ENCODE measurements around the gene FAM117B.
A peak's percentile ranks its signal among the peaks of the same experiment; 100 is the strongest.

FAM117B gene

GRCh38 chr2:202634556-202635427 is at the start of gene FAM117B:
Gene FAM117B, plus strand, starts transcription at chr2:202634969. Its CDS starts 219 bp downstream, at chr2:202635188.
- peak; percentile 99 for DNase-seq

- peak; percentile 93 for DNase-seq
Observed at GRCh38 chr2:202588647-202589581, 45.9 kb upstream of the FAM117B start.

GRCh38 chr2:202589582-202589949 is 45.2 kb upstream of the FAM117B start:
- no peak for DNase-seq

- no peak for DNase-seq
Observed at GRCh38 chr2:202592566-202592965, 42.2 kb upstream of the FAM117B start.

- no peak for DNase-seq
Observed at GRCh38 chr2:202599105-202599504, 35.7 kb upstream of the FAM117B start.

- no peak for DNase-seq
Observed at GRCh38 chr2:202599911-202600310, 34.9 kb upstream of the FAM117B start.

- no peak for DNase-seq
Observed at GRCh38 chr2:202604699-202605098, 30.1 kb upstream of the FAM117B start.

GRCh38 chr2:202605174-202605573 is 29.6 kb upstream of the FAM117B start:
- DNase-seq = no peak

GRCh38 chr2:202608142-202608852 is 26.5 kb upstream of the FAM117B start:
- DNase-seq = peak; percentile 53

- peak; percentile 26 for DNase-seq
Observed at GRCh38 chr2:202609381-202610145, 25.2 kb upstream of the FAM117B start.

GRCh38 chr2:202610380-202610779 is 24.4 kb upstream of the FAM117B start:
- DNase-seq = no peak

GRCh38 chr2:202612145-202612544 is 22.6 kb upstream of the FAM117B start:
- no peak for DNase-seq

GRCh38 chr2:202613479-202613878 is 21.3 kb upstream of the FAM117B start:
- DNase-seq = no peak

GRCh38 chr2:202624133-202624532 is 10.6 kb upstream of the FAM117B start:
- no peak for DNase-seq

GRCh38 chr2:202627042-202627441 is 7.7 kb upstream of the FAM117B start:
- DNase-seq = no peak

- no peak for DNase-seq
Observed at GRCh38 chr2:202628646-202629198, 6.0 kb upstream of the FAM117B start.

GRCh38 chr2:202632682-202633290 is 2.0 kb upstream of the FAM117B start:
- peak; percentile 77 for DNase-seq

- DNase-seq = no peak
Observed at GRCh38 chr2:202633470-202633869, 1.3 kb upstream of the FAM117B start.

- DNase-seq = peak; percentile 94
Observed at GRCh38 chr2:202635428-202636212, 851 bp downstream of the FAM117B start.

- DNase-seq = no peak
Observed at GRCh38 chr2:202636213-202636513, 1.4 kb downstream of the FAM117B start.

GRCh38 chr2:202638721-202639120 is 4.0 kb downstream of the FAM117B start:
- DNase-seq = no peak
